Keratinocyte (primary cell): Measurements from ENCODE around the gene FCRL5. TPM values are rescaled to one million over a fixed set of nuclear protein-coding genes. Genes with fewer than 3 reads are reported as not detected.

ENCODE experiments used
- DNase-seq: peaks from one replicate; pipeline ENCODE4 v3.0.0-alpha.2; 2011; ENCODE audit warnings: low read depth, missing footprints, low spot score
- FAIRE-seq: peaks from 2 replicates; lab custom pipeline; 2011; peaks lifted over from hg19 to GRCh38; lab: Jason Lieb, UNC
- H2AFZ ChIP-seq: 2 replicates; pipeline ENCODE4 v1.6.0; 2012; ENCODE audit warnings: low read length, control low read depth, inconsistent platforms; ENCODE audit not compliant: control insufficient read depth
- H3K27ac ChIP-seq: 2 replicates; pipeline ENCODE4 v1.5.1; 2011; ENCODE audit warnings: low read length; ENCODE audit not compliant: control insufficient read depth, insufficient read depth
- H3K27me3 ChIP-seq: 3 replicates; pipeline ENCODE4 v1.6.0; 2011; ENCODE audit warnings: low read length; ENCODE audit not compliant: control insufficient read depth, insufficient read depth; ENCODE audit errors: extremely low read depth
- H3K36me3 ChIP-seq, 2 experiments: 2 replicates in 1 of 2; 3 replicates in 1 of 2; pipeline ENCODE4 v1.5.1; 2011; ENCODE audit warnings: low read length in 2 of 2, mild to moderate bottlenecking in 1 of 2; ENCODE audit not compliant: control insufficient read depth in 2 of 2, insufficient read depth in 2 of 2; ENCODE audit errors: extremely low read depth in 1 of 2
- H3K4me1 ChIP-seq: 3 replicates; pipeline ENCODE4 v1.5.1; 2011; ENCODE audit warnings: low read length; ENCODE audit not compliant: control insufficient read depth, insufficient read depth; ENCODE audit errors: extremely low read depth
- H3K4me2 ChIP-seq: 3 replicates; pipeline ENCODE4 v1.6.0; 2011; ENCODE audit warnings: low read depth, low read length; ENCODE audit not compliant: control insufficient read depth, insufficient read depth; ENCODE audit errors: extremely low read depth
- H3K4me3 ChIP-seq, 3 experiments: fragments of 200-600 bp in 1 of 3; sonication (generic) in 1 of 3; 2 replicates in 2 of 3; 3 replicates in 1 of 3; pipeline ENCODE4 v1.5.1; 2011 to 2016; ENCODE audit warnings: low read length in 3 of 3, mild to moderate bottlenecking in 3 of 3, control low read depth in 2 of 3, inconsistent platforms in 1 of 3, low read depth in 1 of 3, mixed read lengths in 1 of 3, mixed run types in 1 of 3, moderate library complexity in 1 of 3; ENCODE audit not compliant: control insufficient read depth in 2 of 3, insufficient read depth in 2 of 3; ENCODE audit errors: extremely low read depth in 1 of 3
- H3K79me2 ChIP-seq: 2 replicates; pipeline ENCODE4 v1.6.0; 2012; ENCODE audit warnings: low read length; ENCODE audit not compliant: control insufficient read depth, insufficient read depth
- H3K9ac ChIP-seq: 3 replicates; pipeline ENCODE4 v1.6.0; 2011; ENCODE audit warnings: low read length; ENCODE audit not compliant: control insufficient read depth, insufficient read depth; ENCODE audit errors: extremely low read depth
- H3K9me1 ChIP-seq: 3 replicates; pipeline ENCODE4 v1.6.0; 2011; ENCODE audit warnings: low read length; ENCODE audit not compliant: control insufficient read depth, insufficient read depth; ENCODE audit errors: extremely low read depth
- H3K9me3 ChIP-seq: 2 replicates; pipeline ENCODE4 v1.5.1; 2012; ENCODE audit warnings: low read depth, low read length; ENCODE audit not compliant: control insufficient read depth
- H4K20me1 ChIP-seq: 3 replicates; pipeline ENCODE4 v1.6.0; 2011; ENCODE audit warnings: low read length; ENCODE audit not compliant: control insufficient read depth, insufficient read depth; ENCODE audit errors: extremely low read depth
- EZH2 ChIP-seq: IDR thresholded peaks from one replicate; pipeline ENCODE4 v1.6.1; 2012; ENCODE audit warnings: inconsistent platforms, mild to moderate bottlenecking, low read length, moderate library complexity
- dilution Hi-C: fragments of 300-500 bp; cut with MboI; formaldehyde crosslinking; loops from one replicate; pipeline ENCODE4 v1.7.0; 2020; ENCODE audit warnings: low sequenced_read_pairs; ENCODE audit not compliant: extremely low pct_ligation_motif_present
- polyA plus RNA-seq, 5 experiments: library from polyadenylated mRNA; depleted of rRNA in 3 of 5; stranded (reverse) in 3 of 5; stranded (forward) in 1 of 5; unstranded in 1 of 5; fragments of >200 nt; gene quantifications; 1 replicate in 1 of 5; 2 replicates in 3 of 5; 3 replicates in 1 of 5; pipeline versions ENCODE4 v1.2.1 to v1.2.3, GENCODE V29; 2011 to 2012; ENCODE audit warnings: missing spikeins in 2 of 5, low read depth in 1 of 5, low replicate concordance in 1 of 5
- TF ChIP-seq, protein P1 (sequence below), 3 experiments: IDR thresholded peaks in 1 of 3; conservative IDR thresholded peaks in 1 of 3; optimal IDR thresholded peaks in 1 of 3; 2 replicates in 2 of 3; 3 replicates in 1 of 3; pipeline versions ENCODE3 to v1.5.1; 2011; ENCODE audit warnings: low read length in 3 of 3, mild to moderate bottlenecking in 3 of 3, moderate library complexity in 2 of 3, control low read depth in 1 of 3, inconsistent platforms in 1 of 3; ENCODE audit not compliant: insufficient read depth in 2 of 3; ENCODE audit errors: extremely low read depth in 1 of 3

The FCRL5 gene
- polyA plus RNA-seq, 1 donor (not counting 4 experiments of a cell fraction or from before 2014, with no cell fraction given), result not detected

DNA sequence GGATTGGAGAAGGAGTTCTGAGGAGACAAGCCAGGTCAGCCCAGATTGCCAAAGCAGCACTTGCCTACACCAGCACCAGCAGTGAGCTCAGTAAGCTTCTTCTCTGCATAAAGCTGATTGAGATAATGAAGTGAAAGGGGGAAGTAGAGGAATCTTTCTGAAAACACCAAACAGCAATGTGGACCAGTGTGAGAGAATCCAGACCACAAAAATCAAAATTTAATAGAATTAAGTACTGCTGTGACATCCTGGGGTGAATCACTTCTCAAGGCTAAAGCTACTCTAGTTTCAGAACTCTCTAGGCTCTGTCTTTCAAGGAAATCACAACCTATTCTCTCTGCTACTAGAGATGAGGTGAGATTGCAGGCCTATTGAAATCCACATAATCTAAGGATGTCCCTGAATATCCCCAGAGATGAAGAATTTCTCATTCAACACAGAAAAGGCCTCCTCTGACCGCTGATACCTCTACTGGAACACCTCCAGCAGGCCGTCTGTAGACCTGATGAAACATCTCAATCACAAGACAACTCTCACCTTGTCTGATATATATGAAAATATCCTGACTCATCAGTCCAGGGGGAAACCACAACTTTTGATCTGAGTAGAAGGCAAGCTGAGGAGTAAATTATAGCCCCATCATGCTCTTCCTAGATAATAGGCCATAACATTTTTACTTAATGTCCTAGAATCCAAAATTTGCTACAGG, 45.8 kb upstream of the FCRL5 start, which contains the start of gene FCRL4:
Gene FCRL4, minus strand, starts transcription at position 127 of the 709 bp plus-strand sequence. CDS start 141 bp downstream, outside the sequence.
- H4K20me1 ChIP-seq, result no peaks in the 10 kb centered on the region
- FAIRE-seq (no peak), DNase-seq (no peak)
- no peak within 1 kb of the TSS for H3K27ac ChIP-seq
- TF ChIP-seq, protein P1, sequence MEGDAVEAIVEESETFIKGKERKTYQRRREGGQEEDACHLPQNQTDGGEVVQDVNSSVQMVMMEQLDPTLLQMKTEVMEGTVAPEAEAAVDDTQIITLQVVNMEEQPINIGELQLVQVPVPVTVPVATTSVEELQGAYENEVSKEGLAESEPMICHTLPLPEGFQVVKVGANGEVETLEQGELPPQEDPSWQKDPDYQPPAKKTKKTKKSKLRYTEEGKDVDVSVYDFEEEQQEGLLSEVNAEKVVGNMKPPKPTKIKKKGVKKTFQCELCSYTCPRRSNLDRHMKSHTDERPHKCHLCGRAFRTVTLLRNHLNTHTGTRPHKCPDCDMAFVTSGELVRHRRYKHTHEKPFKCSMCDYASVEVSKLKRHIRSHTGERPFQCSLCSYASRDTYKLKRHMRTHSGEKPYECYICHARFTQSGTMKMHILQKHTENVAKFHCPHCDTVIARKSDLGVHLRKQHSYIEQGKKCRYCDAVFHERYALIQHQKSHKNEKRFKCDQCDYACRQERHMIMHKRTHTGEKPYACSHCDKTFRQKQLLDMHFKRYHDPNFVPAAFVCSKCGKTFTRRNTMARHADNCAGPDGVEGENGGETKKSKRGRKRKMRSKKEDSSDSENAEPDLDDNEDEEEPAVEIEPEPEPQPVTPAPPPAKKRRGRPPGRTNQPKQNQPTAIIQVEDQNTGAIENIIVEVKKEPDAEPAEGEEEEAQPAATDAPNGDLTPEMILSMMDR (optimal IDR thresholded peaks at IDR 0.05 in 1 of 3, IDR thresholded peaks at IDR 0.05 in 1 of 3, conservative IDR thresholded peaks at IDR 0.05 in 1 of 3; ENCODE audit: extremely low read depth in 1 of 3, insufficient read depth in 2 of 3, low read length in 3 of 3), result no peak
- TF ChIP-seq EZH2, result no peak
- no peak within 1 kb of the TSS for H3K9ac ChIP-seq
- no peaks in the 10 kb centered on the region for H3K4me1 ChIP-seq
- no peak within 1 kb of the TSS for H3K4me2 ChIP-seq
- dilution Hi-C loops, result no loop called here
- no peaks in the 10 kb centered on the region for H3K36me3 ChIP-seq
- no peaks in the 10 kb centered on the region for H3K9me3 ChIP-seq
- H3K79me2 ChIP-seq, result no peaks in the 10 kb centered on the region
- H2AFZ ChIP-seq, result no peak within 1 kb of the TSS
- H3K4me3 ChIP-seq, result no peak within 1 kb of the TSS
- no peaks in the 10 kb centered on the region for H3K9me1 ChIP-seq
- no peaks in the 10 kb centered on the region for H3K27me3 ChIP-seq

DNA sequence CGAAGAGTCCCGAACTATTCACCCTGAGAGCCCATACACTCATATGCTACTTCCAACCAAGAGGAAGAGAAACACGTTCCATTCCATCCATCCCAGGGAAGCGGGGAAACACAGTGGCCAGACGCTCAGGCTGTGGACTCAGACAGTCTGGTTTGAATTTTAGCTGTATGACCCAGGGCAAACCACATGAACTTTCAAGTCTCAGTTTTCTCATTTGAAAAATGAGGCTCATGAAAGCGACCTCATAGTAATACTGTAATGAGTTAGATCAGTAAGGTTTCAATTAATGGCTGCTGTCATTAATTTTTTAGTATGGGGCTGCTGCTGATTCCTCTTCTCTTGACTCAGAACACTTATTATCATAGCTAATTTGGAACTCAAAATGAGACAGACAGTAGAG, 44.1 kb upstream of the FCRL5 start:
- no peak overlapping the region for H2AFZ ChIP-seq
- dilution Hi-C loops, result no loop called here
- no peaks in the 10 kb centered on the region for H4K20me1 ChIP-seq
- FAIRE-seq (no peak), DNase-seq (no peak)
- H3K79me2 ChIP-seq, result no peaks in the 10 kb centered on the region
- H3K27ac ChIP-seq, result no peak overlapping the region
- no peaks in the 10 kb centered on the region for H3K9me1 ChIP-seq
- H3K27me3 ChIP-seq, result no peaks in the 10 kb centered on the region
- TF ChIP-seq EZH2, result no peak
- TF ChIP-seq, protein P1 (optimal IDR thresholded peaks at IDR 0.05 in 1 of 3, IDR thresholded peaks at IDR 0.05 in 1 of 3, conservative IDR thresholded peaks at IDR 0.05 in 1 of 3; ENCODE audit: extremely low read depth in 1 of 3, insufficient read depth in 2 of 3, low read length in 3 of 3), result no peak
- H3K4me3 ChIP-seq, result no peak overlapping the region
- no peaks in the 10 kb centered on the region for H3K9me3 ChIP-seq
- no peak overlapping the region for H3K9ac ChIP-seq
- no peaks in the 10 kb centered on the region for H3K4me1 ChIP-seq
- H3K4me2 ChIP-seq, result no peak overlapping the region
- no peaks in the 10 kb centered on the region for H3K36me3 ChIP-seq
